ENCODE measurements around the gene NEDD4.

The NEDD4 gene

GRCh38 chr15:55879181-55879580 is 114.2 kb downstream of the NEDD4 start:
- TF ChIP-seq NFIC (IDR thresholded peaks at IDR 0.05) (no peak), ZBTB7A (IDR thresholded peaks at IDR 0.05; ENCODE audit: low read depth) (no peak), YY1 (IDR thresholded peaks at IDR 0.05; ENCODE audit: low read depth) (no peak)

- TF ChIP-seq CEBPB (IDR thresholded peaks at IDR 0.05) = no peak
- no peak for TF ChIP-seq FOXM1 (IDR thresholded peaks at IDR 0.05; ENCODE audit: borderline replicate concordance, low read depth)
- no peak for TF ChIP-seq TEAD4 (IDR thresholded peaks at IDR 0.05)
- no peak for TF ChIP-seq CREB1 (IDR thresholded peaks at IDR 0.05; ENCODE audit: low read depth)
- no peak for TF ChIP-seq EP300 (IDR thresholded peaks at IDR 0.05; ENCODE audit: borderline replicate concordance)
- no peak for TF ChIP-seq ZBTB7A (IDR thresholded peaks at IDR 0.05; ENCODE audit: low read depth)
- TF ChIP-seq RAD21 (IDR thresholded peaks at IDR 0.05; ENCODE audit: low read depth) = no peak
These were observed 120.2 kb downstream of the NEDD4 start for GRCh38 chr15:55873024-55873720.

GRCh38 chr15:55872471-55872870 is 120.9 kb downstream of the NEDD4 start:
- TF ChIP-seq CEBPB (IDR thresholded peaks at IDR 0.05) (no peak), TEAD4 (IDR thresholded peaks at IDR 0.05) (no peak), RAD21 (IDR thresholded peaks at IDR 0.05; ENCODE audit: low read depth) (no peak), NFIC (IDR thresholded peaks at IDR 0.05) (no peak), EP300 (IDR thresholded peaks at IDR 0.05; ENCODE audit: borderline replicate concordance) (no peak), ZBTB7A (IDR thresholded peaks at IDR 0.05; ENCODE audit: low read depth) (no peak), TAF1 (IDR thresholded peaks at IDR 0.05; ENCODE audit: low read depth) (no peak), TCF12 (IDR thresholded peaks at IDR 0.05; ENCODE audit: low read depth) (no peak), MAX (IDR thresholded peaks at IDR 0.05) (no peak), USF1 (IDR thresholded peaks at IDR 0.05) (no peak), EGR1 (IDR thresholded peaks at IDR 0.05) (no peak), YY1 (IDR thresholded peaks at IDR 0.05; ENCODE audit: low read depth) (no peak), CREB1 (IDR thresholded peaks at IDR 0.05; ENCODE audit: low read depth) (no peak), FOXM1 (IDR thresholded peaks at IDR 0.05; ENCODE audit: borderline replicate concordance, low read depth) (no peak)

GRCh38 chr15:55869660-55870059 is 123.8 kb downstream of the NEDD4 start:
- TF ChIP-seq NFIC (IDR thresholded peaks at IDR 0.05) = no peak
- no peak for TF ChIP-seq ZBTB7A (IDR thresholded peaks at IDR 0.05; ENCODE audit: low read depth)
- TF ChIP-seq EP300 (IDR thresholded peaks at IDR 0.05; ENCODE audit: borderline replicate concordance) = no peak
- TF ChIP-seq FOXM1 (IDR thresholded peaks at IDR 0.05; ENCODE audit: borderline replicate concordance, low read depth) = no peak
- no peak for TF ChIP-seq MAX (IDR thresholded peaks at IDR 0.05)
- TF ChIP-seq CEBPB (IDR thresholded peaks at IDR 0.05) = no peak
- no peak for TF ChIP-seq YY1 (IDR thresholded peaks at IDR 0.05; ENCODE audit: low read depth)
- TF ChIP-seq CREB1 (IDR thresholded peaks at IDR 0.05; ENCODE audit: low read depth) = no peak
- TF ChIP-seq EGR1 (IDR thresholded peaks at IDR 0.05) = no peak
- no peak for TF ChIP-seq USF1 (IDR thresholded peaks at IDR 0.05)

- TF ChIP-seq NFIC (IDR thresholded peaks at IDR 0.05) = no peak
- TF ChIP-seq ZBTB7A (IDR thresholded peaks at IDR 0.05; ENCODE audit: low read depth) = no peak
- no peak for TF ChIP-seq EGR1 (IDR thresholded peaks at IDR 0.05)
- no peak for TF ChIP-seq CEBPB (IDR thresholded peaks at IDR 0.05)
- no peak for TF ChIP-seq REST (IDR thresholded peaks at IDR 0.05; ENCODE audit: low read depth)
- no peak for TF ChIP-seq MAX (IDR thresholded peaks at IDR 0.05)
- TF ChIP-seq RAD21 (IDR thresholded peaks at IDR 0.05; ENCODE audit: low read depth) = no peak
- TF ChIP-seq TCF12 (IDR thresholded peaks at IDR 0.05; ENCODE audit: low read depth) = no peak
- no peak for TF ChIP-seq YY1 (IDR thresholded peaks at IDR 0.05; ENCODE audit: low read depth)
- TF ChIP-seq EP300 (IDR thresholded peaks at IDR 0.05; ENCODE audit: borderline replicate concordance) = no peak
- no peak for TF ChIP-seq TAF1 (IDR thresholded peaks at IDR 0.05; ENCODE audit: low read depth)
- no peak for TF ChIP-seq CREB1 (IDR thresholded peaks at IDR 0.05; ENCODE audit: low read depth)
- TF ChIP-seq TEAD4 (IDR thresholded peaks at IDR 0.05) = no peak
- no peak for TF ChIP-seq FOXM1 (IDR thresholded peaks at IDR 0.05; ENCODE audit: borderline replicate concordance, low read depth)
- TF ChIP-seq USF1 (IDR thresholded peaks at IDR 0.05) = no peak
These were observed 124.7 kb downstream of the NEDD4 start for GRCh38 chr15:55868707-55869106.

- no peak for TF ChIP-seq TAF1 (IDR thresholded peaks at IDR 0.05; ENCODE audit: low read depth)
- TF ChIP-seq NFIC (IDR thresholded peaks at IDR 0.05) = no peak
- no peak for TF ChIP-seq ZBTB7A (IDR thresholded peaks at IDR 0.05; ENCODE audit: low read depth)
- TF ChIP-seq CREB1 (IDR thresholded peaks at IDR 0.05; ENCODE audit: low read depth) = no peak
- no peak for TF ChIP-seq YY1 (IDR thresholded peaks at IDR 0.05; ENCODE audit: low read depth)
- TF ChIP-seq EGR1 (IDR thresholded peaks at IDR 0.05) = no peak
- no peak for TF ChIP-seq CEBPB (IDR thresholded peaks at IDR 0.05)
- no peak for TF ChIP-seq TCF12 (IDR thresholded peaks at IDR 0.05; ENCODE audit: low read depth)
- TF ChIP-seq REST (IDR thresholded peaks at IDR 0.05; ENCODE audit: low read depth) = no peak
- no peak for TF ChIP-seq USF1 (IDR thresholded peaks at IDR 0.05)
- no peak for TF ChIP-seq MAX (IDR thresholded peaks at IDR 0.05)
These were observed 129.5 kb downstream of the NEDD4 start for GRCh38 chr15:55863911-55864310.

Measured in Ishikawa (cell line).